HuH-7 (cell line): ENCODE results near the gene SPOP.

Experiments
- DNase-seq: peaks from one replicate; pipeline ENCODE4 v3.0.0; 2011; ENCODE audit warnings: low spot score

SPOP gene

GRCh38 chr17:49549691-49550678 is 127.9 kb downstream of the SPOP start:
- DNase-seq = no peak

- DNase-seq = no peak
Measured at GRCh38 chr17:49549311-49549605, 128.6 kb downstream of the SPOP start.
